ENCODE results near the gene JMJD7. TPM values are rescaled to one million over a fixed set of nuclear protein-coding genes. Genes with fewer than 3 reads are reported as not detected.

The JMJD7 gene
- total RNA-seq, 2 donors from 2014 or later, result 13.5 to 17.7 TPM

Other genes with a start within 250 kb of the JMJD7 start
- gene MGA, start 167.7 kb upstream of the JMJD7 start, total RNA-seq, result 10 to 100 TPM; 25.7 to 36.2 TPM
- 10 to 100 TPM; 31.0 to 31.3 TPM for gene MAPKBP1, start 53.6 kb upstream of the JMJD7 start, total RNA-seq
- 1 to 10 TPM; 8.3 to 9.4 TPM for gene PLA2G4B, start 10.8 kb downstream of the JMJD7 start, total RNA-seq
- gene SPTBN5, start 66.0 kb downstream of the JMJD7 start, total RNA-seq, result 1 to 10 TPM in 1 of 2 donors, under 1 TPM in 1; 0.55 to 1.4 TPM
- gene EHD4, start 144.5 kb downstream of the JMJD7 start, total RNA-seq, result 10 to 100 TPM; 25.3 to 60.0 TPM
- gene PLA2G4E, start 192.9 kb downstream of the JMJD7 start, total RNA-seq, result not detected

All from activated naive CD4-positive, alpha-beta T cell treated with anti-CD3 and anti-CD28 coated beads, Interleukin-2, amount 50 U/mL, for 72 hours (primary cell).